Thyroid gland (tissue), 4 donors: ENCODE measurements around the gene TMEM186. TPM values are rescaled to one million over a fixed set of nuclear protein-coding genes. Genes with fewer than 3 reads are reported as not detected.

ENCODE experiments used
- DNase-seq, 2 donors: peaks; one replicate each; pipeline ENCODE4 v3.0.0-alpha.2; 2019
- H3K27ac ChIP-seq, 3 donors: fragments of 200-600 bp; sonication (generic); 1 replicate in 2 of 3; 2 replicates in 1 of 3; pipeline ENCODE4 v1.5.1; 2016 to 2019; ENCODE audit warnings: mild to moderate bottlenecking in 1 of 3, moderate library complexity in 1 of 3
- H3K27me3 ChIP-seq: fragments of 200-600 bp; sonication (generic); one replicate; pipeline ENCODE4 v1.5.1; 2019
- H3K36me3 ChIP-seq, 2 donors: fragments of 200-600 bp; sonication (generic); one replicate each; pipeline ENCODE4 v1.5.1; 2016 to 2019
- H3K4me1 ChIP-seq, 2 donors: fragments of 200-600 bp; sonication (generic); one replicate each; pipeline ENCODE4 v1.5.1; 2017 to 2019
- H3K4me3 ChIP-seq, 3 donors: fragments of 200-600 bp; sonication (generic); replicated peaks in 1 of 3; 1 replicate in 2 of 3; 2 replicates in 1 of 3; pipeline ENCODE4 v1.5.1; 2016; ENCODE audit warnings: mild to moderate bottlenecking in 1 of 3
- H3K9me3 ChIP-seq: fragments of 200-600 bp; sonication (generic); one replicate; pipeline ENCODE4 v1.5.1; 2017
- CTCF ChIP-seq, 6 experiments: fragments of 200-600 bp in 3 of 6; fragments of 450-650 bp in 3 of 6; sonication (generic) in 3 of 6; IDR thresholded peaks; one replicate each; pipeline ENCODE4 v1.5.1; 2016 to 2019; ENCODE audit warnings: antibody characterized with exemption in 6 of 6, mild to moderate bottlenecking in 2 of 6, inconsistent platforms in 1 of 6, moderate library complexity in 1 of 6
- POLR2A ChIP-seq, 2 donors: fragments of 450-650 bp; IDR thresholded peaks; one replicate each; pipeline ENCODE4 v1.6.1; 2017; ENCODE audit warnings: antibody characterized with exemption in 2 of 2, mild to moderate bottlenecking in 2 of 2, moderate library complexity in 1 of 2
- WGBS, 2 donors: methylation state at CpG; one replicate each; pipeline ENCODE4 v1.1.5; 2017; 5-methylcytosine and 5-hydroxymethylcytosine counted together
- intact Hi-C: fragments of 100-400 bp; cut with DNase I; formaldehyde crosslinking; loops from one replicate; pipeline ENCODE4 v1.15.1; 2023
- total RNA-seq, 4 donors: library from RNA; depleted of rRNA; stranded (reverse); fragments of >200 nt; gene quantifications; one replicate each; pipeline ENCODE4 v1.2.3, GENCODE V29; 2016

TMEM186 gene
- total RNA-seq, 4 donors from 2014 or later = 6.6 to 9.2 (median 8.2) TPM

GRCh38 chr16:8832717-8833105 is 35.3 kb upstream of the TMEM186 start:
- intact Hi-C loops = no loop called here
- Histone ChIP-seq H3K9me3 (no peaks in the 10 kb centered on the region), H3K4me3 (no peak overlapping the region), H3K4me1 (no peaks in the 10 kb centered on the region), H3K27ac (no peak overlapping the region), H3K27me3 (no peaks in the 10 kb centered on the region), H3K36me3 (peaks cover 8 to 12% of the 10 kb centered on the region in 2 donors)
- no peak for TF ChIP-seq CTCF (IDR thresholded peaks at IDR 0.05)
- 82 to 85% methylated on average over 16 of the region's 16 CpGs for WGBS, 2 donors
- no peak for DNase-seq

- H3K27me3 ChIP-seq = no peaks in the 10 kb centered on the region
- H3K27ac ChIP-seq = no peak overlapping the region
- H3K9me3 ChIP-seq = no peaks in the 10 kb centered on the region
- no peak overlapping the region for H3K4me3 ChIP-seq
- no peaks in the 10 kb centered on the region for H3K4me1 ChIP-seq
- intact Hi-C loops = no loop called here
- no peak for DNase-seq
- peaks cover 8 to 12% of the 10 kb centered on the region in 2 donors for H3K36me3 ChIP-seq
- TF ChIP-seq POLR2A (IDR thresholded peaks at IDR 0.05) = no peak
- TF ChIP-seq CTCF (IDR thresholded peaks at IDR 0.05) = no peak
- 81 to 86% methylated on average over 18 of the region's 18 CpGs for WGBS, 2 donors
Measured at GRCh38 chr16:8831871-8832716, 34.7 kb upstream of the TMEM186 start.

- 84 to 92% methylated on average over 9 of the region's 9 CpGs for WGBS, 2 donors
- no peaks in the 10 kb centered on the region for H3K4me1 ChIP-seq
- H3K27ac ChIP-seq = no peak overlapping the region
- peaks cover 8 to 12% of the 10 kb centered on the region in 2 donors for H3K36me3 ChIP-seq
- no peak for DNase-seq
- no peak overlapping the region for H3K4me3 ChIP-seq
- intact Hi-C loops = no loop called here
- H3K9me3 ChIP-seq = no peaks in the 10 kb centered on the region
- H3K27me3 ChIP-seq = no peaks in the 10 kb centered on the region
- TF ChIP-seq CTCF (IDR thresholded peaks at IDR 0.05) (no peak), POLR2A (IDR thresholded peaks at IDR 0.05) (no peak)
Measured at GRCh38 chr16:8831450-8831849, 34.0 kb upstream of the TMEM186 start.

GRCh38 chr16:8828541-8829165 is 31.2 kb upstream of the TMEM186 start:
- no peaks in the 10 kb centered on the region for H3K9me3 ChIP-seq
- no peak for DNase-seq
- intact Hi-C loops = no loop called here
- no peak overlapping the region for H3K27ac ChIP-seq
- H3K27me3 ChIP-seq = no peaks in the 10 kb centered on the region
- WGBS, 2 donors = 96 to 97% methylated on average over 8 of the region's 8 CpGs
- no peaks in the 10 kb centered on the region for H3K4me1 ChIP-seq
- TF ChIP-seq POLR2A (IDR thresholded peaks at IDR 0.05) (no peak), CTCF (IDR thresholded peaks at IDR 0.05) (no peak)
- no peak overlapping the region for H3K4me3 ChIP-seq
- H3K36me3 ChIP-seq = peaks cover 8 to 12% of the 10 kb centered on the region in 2 donors

- Histone ChIP-seq H3K4me1 (no peaks in the 10 kb centered on the region), H3K36me3 (peaks cover 8 to 9% of the 10 kb centered on the region in 2 donors), H3K9me3 (no peaks in the 10 kb centered on the region), H3K27ac (no peak overlapping the region), H3K27me3 (no peaks in the 10 kb centered on the region), H3K4me3 (no peak overlapping the region)
- TF ChIP-seq POLR2A (IDR thresholded peaks at IDR 0.05) (no peak), CTCF (IDR thresholded peaks at IDR 0.05) (no peak)
- WGBS, 2 donors = 76 to 79% methylated on average over 3 of the region's 3 CpGs
- intact Hi-C loops = no loop called here
- no peak for DNase-seq
Measured at GRCh38 chr16:8826278-8826879, 28.9 kb upstream of the TMEM186 start.
